Stomach (tissue), 4 donors: ENCODE results near the gene FMN2.

Experiments
- EP300 ChIP-seq: sonication (generic); formaldehyde crosslinking; IDR thresholded peaks from one replicate; pipeline ENCODE4 v1.6.1; 2017; ENCODE audit warnings: antibody characterized with exemption
- POLR2A ChIP-seq, 4 donors: fragments of 450-650 bp; IDR thresholded peaks; one replicate each; pipeline ENCODE4 v1.6.1; 2016; ENCODE audit warnings: antibody characterized with exemption in 4 of 4, control low read depth in 2 of 4, mild to moderate bottlenecking in 1 of 4, moderate library complexity in 1 of 4
- POLR2AphosphoS5 ChIP-seq, 3 donors: sonication (generic); formaldehyde crosslinking; IDR thresholded peaks; one replicate each; pipeline ENCODE4 v1.6.1; 2016; ENCODE audit warnings: antibody characterized with exemption in 3 of 3
- TF ChIP-seq, protein P1 (sequence below), 7 experiments: fragments of 450-650 bp in 4 of 7; fragments of 200-600 bp in 3 of 7; sonication (generic) in 3 of 7; IDR thresholded peaks; one replicate each; pipeline ENCODE4 v1.5.1; 2016 to 2019; ENCODE audit warnings: antibody characterized with exemption in 7 of 7, control low read depth in 2 of 7, mild to moderate bottlenecking in 1 of 7

DNA sequence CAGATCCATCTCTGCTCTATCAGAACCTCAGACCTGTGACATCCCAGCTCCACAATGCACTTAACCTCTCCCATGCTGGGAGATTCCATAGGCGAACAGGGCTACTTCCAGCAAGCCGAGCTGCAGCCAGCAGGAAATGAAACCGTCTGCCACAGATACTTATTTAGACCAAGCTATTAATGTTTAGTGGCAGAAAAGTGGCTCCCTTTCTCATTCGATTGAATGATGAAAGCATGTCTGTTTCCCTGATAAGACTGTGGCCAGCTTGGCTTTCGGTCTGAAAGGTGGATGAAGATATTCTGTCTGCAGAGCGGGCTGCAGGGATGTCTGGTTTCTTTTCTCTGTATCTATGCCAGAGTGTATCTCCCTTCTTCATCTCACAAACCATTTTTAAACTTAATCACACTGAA lies 373.9 kb downstream of the FMN2 start:
- TF ChIP-seq, protein P1, sequence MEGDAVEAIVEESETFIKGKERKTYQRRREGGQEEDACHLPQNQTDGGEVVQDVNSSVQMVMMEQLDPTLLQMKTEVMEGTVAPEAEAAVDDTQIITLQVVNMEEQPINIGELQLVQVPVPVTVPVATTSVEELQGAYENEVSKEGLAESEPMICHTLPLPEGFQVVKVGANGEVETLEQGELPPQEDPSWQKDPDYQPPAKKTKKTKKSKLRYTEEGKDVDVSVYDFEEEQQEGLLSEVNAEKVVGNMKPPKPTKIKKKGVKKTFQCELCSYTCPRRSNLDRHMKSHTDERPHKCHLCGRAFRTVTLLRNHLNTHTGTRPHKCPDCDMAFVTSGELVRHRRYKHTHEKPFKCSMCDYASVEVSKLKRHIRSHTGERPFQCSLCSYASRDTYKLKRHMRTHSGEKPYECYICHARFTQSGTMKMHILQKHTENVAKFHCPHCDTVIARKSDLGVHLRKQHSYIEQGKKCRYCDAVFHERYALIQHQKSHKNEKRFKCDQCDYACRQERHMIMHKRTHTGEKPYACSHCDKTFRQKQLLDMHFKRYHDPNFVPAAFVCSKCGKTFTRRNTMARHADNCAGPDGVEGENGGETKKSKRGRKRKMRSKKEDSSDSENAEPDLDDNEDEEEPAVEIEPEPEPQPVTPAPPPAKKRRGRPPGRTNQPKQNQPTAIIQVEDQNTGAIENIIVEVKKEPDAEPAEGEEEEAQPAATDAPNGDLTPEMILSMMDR (IDR thresholded peaks at IDR 0.05), result no peak
- TF ChIP-seq POLR2A (IDR thresholded peaks at IDR 0.05) (no peak), POLR2AphosphoS5 (IDR thresholded peaks at IDR 0.05) (no peak), EP300 (no peak)
